Prostate gland (tissue), 2 donors: Measurements from ENCODE around the gene CEP70.
"Not testable (repeated sequence)": the region's sequence is repeated elsewhere in the genome, so short reads cannot be mapped to it uniquely, and the experiment has no call there.

Experiments
- CTCF ChIP-seq, 4 experiments: fragments of 200-600 bp in 2 of 4; fragments of 450-650 bp in 2 of 4; sonication (generic) in 2 of 4; IDR thresholded peaks; 1 replicate in 3 of 4; 2 replicates in 1 of 4; pipeline ENCODE4 v1.5.1; 2016 to 2019; ENCODE audit warnings: antibody characterized with exemption in 4 of 4, mild to moderate bottlenecking in 2 of 4, moderate library complexity in 2 of 4
- POLR2AphosphoS5 ChIP-seq: sonication (generic); formaldehyde crosslinking; IDR thresholded peaks from one replicate; pipeline ENCODE4 v1.6.1; 2017; ENCODE audit warnings: antibody characterized with exemption

GRCh38 chr3:138569624-138570023 is 24.4 kb downstream of the CEP70 start:
- TF ChIP-seq POLR2AphosphoS5; CTCF (IDR thresholded peaks at IDR 0.05): not testable (repeated sequence)
